ENCODE data around the gene ETFDH. TPM values are rescaled to one million over a fixed set of nuclear protein-coding genes. Genes with fewer than 3 reads are reported as not detected.
A peak's percentile ranks its signal among the peaks of the same experiment; 100 is the strongest.

Gene ETFDH
- total RNA-seq, 1 experiment from 2014 or later: 21.0 TPM

GRCh38 chr4:158664806-158665205 is 7.3 kb upstream of the ETFDH start:
- no peaks in the 10 kb centered on the region for H3K36me3 ChIP-seq (ENCODE audit: low read depth)
- H3K9me2 ChIP-seq (ENCODE audit: insufficient read depth): no peaks in the 10 kb centered on the region
- TF ChIP-seq CTCF (conservative IDR thresholded peaks at IDR 0.05): no peak
- no peak for TF ChIP-seq EZH2 (IDR thresholded peaks at IDR 0.05; ENCODE audit: low read depth)
- no peak overlapping the region for H3K27ac ChIP-seq
- no peaks in the 10 kb centered on the region for H3K4me1 ChIP-seq (replicated peaks; ENCODE audit: insufficient read depth)
- ChIA-PET POLR2A (ENCODE audit: unreplicated experiment) (no interaction called here), CTCF (no interaction called here)
- no peaks in the 10 kb centered on the region for H3K27me3 ChIP-seq (ENCODE audit: insufficient read depth, low read depth)
- H3K9me3 ChIP-seq (ENCODE audit: insufficient read depth, low read depth): no peaks in the 10 kb centered on the region
- DNase-seq: no peak
- no peaks in the 10 kb centered on the region for H3F3A ChIP-seq (ENCODE audit: insufficient read depth, low read depth)
- intact Hi-C loops (cut with micrococcal nuclease; ENCODE audit: unreplicated experiment): no loop called here
- H4K20me1 ChIP-seq (ENCODE audit: insufficient read depth): no peaks in the 10 kb centered on the region
- H2AFZ ChIP-seq: no peak overlapping the region
- H3K4me3 ChIP-seq: no peak overlapping the region
- H3K79me2 ChIP-seq (ENCODE audit: low read depth): 0 out of 2 replicates have a peak, but pooled peaks cover 6% of the 10 kb centered on the region
- no TSS peak for BruUV-seq (replicated peaks)
- no peak overlapping the region for H3K4me2 ChIP-seq

GRCh38 chr4:158666892-158667291 is 5.2 kb upstream of the ETFDH start:
- intact Hi-C loops (cut with micrococcal nuclease; ENCODE audit: unreplicated experiment): loop anchor here (1.0 kb wide), 1 partner anchor 536 kb away; no protein-coding TSS in a partner anchor
- no peaks in the 10 kb centered on the region for H3K9me2 ChIP-seq (ENCODE audit: insufficient read depth)
- no peak overlapping the region for H3K4me2 ChIP-seq
- ChIA-PET POLR2A (ENCODE audit: unreplicated experiment) (no interaction called here), CTCF (interaction anchor here (0.6 to 0.7 kb wide), 2 partner anchors 8 to 1060 kb away, joined by 3 to 7 read pairs; no protein-coding TSS in a partner anchor)
- BruUV-seq (replicated peaks): no TSS peak
- H3K4me1 ChIP-seq (replicated peaks; ENCODE audit: insufficient read depth): peaks cover 8% of the 10 kb centered on the region
- H3K79me2 ChIP-seq (ENCODE audit: low read depth): peaks cover 19% of the 10 kb centered on the region
- H2AFZ ChIP-seq: no peak overlapping the region
- H3K9me3 ChIP-seq (ENCODE audit: insufficient read depth, low read depth): no peaks in the 10 kb centered on the region
- no peaks in the 10 kb centered on the region for H3K27me3 ChIP-seq (ENCODE audit: insufficient read depth, low read depth)
- no peak overlapping the region for H3K27ac ChIP-seq
- H4K20me1 ChIP-seq (ENCODE audit: insufficient read depth): no peaks in the 10 kb centered on the region
- no peaks in the 10 kb centered on the region; the same call in 1 of the 2 replicates for H3F3A ChIP-seq (ENCODE audit: insufficient read depth, low read depth)
- H3K36me3 ChIP-seq (ENCODE audit: low read depth): no peaks in the 10 kb centered on the region
- DNase-seq: no peak
- no peak for TF ChIP-seq CTCF (conservative IDR thresholded peaks at IDR 0.05)
- no peak for TF ChIP-seq EZH2 (IDR thresholded peaks at IDR 0.05; ENCODE audit: low read depth)
- no peak overlapping the region for H3K4me3 ChIP-seq

GRCh38 chr4:158667651-158668198 is 4.4 kb upstream of the ETFDH start:
- Histone ChIP-seq H3F3A (ENCODE audit: insufficient read depth, low read depth) (peaks cover 5% of the 10 kb centered on the region; the same call in 1 of the 2 replicates), H3K9me2 (ENCODE audit: insufficient read depth) (no peaks in the 10 kb centered on the region), H3K27ac (no peak overlapping the region), H4K20me1 (ENCODE audit: insufficient read depth) (no peaks in the 10 kb centered on the region), H3K79me2 (ENCODE audit: low read depth) (peaks cover 19% of the 10 kb centered on the region), H3K36me3 (ENCODE audit: low read depth) (no peaks in the 10 kb centered on the region), H3K27me3 (ENCODE audit: insufficient read depth, low read depth) (no peaks in the 10 kb centered on the region), H3K4me1 (replicated peaks; ENCODE audit: insufficient read depth) (peaks cover 8% of the 10 kb centered on the region), H3K9me3 (ENCODE audit: insufficient read depth, low read depth) (no peaks in the 10 kb centered on the region), H2AFZ (no peak overlapping the region), H3K4me3 (no peak overlapping the region), H3K4me2 (no peak overlapping the region)
- BruUV-seq (replicated peaks): no TSS peak
- intact Hi-C loops (cut with micrococcal nuclease; ENCODE audit: unreplicated experiment): loop anchor here (1.0 kb wide), 1 partner anchor 536 kb away; no protein-coding TSS in a partner anchor
- ChIA-PET CTCF (interaction anchor here (0.7 kb wide), 1 partner anchor 1060 kb away, joined by 3 read pairs; no protein-coding TSS in a partner anchor), POLR2A (ENCODE audit: unreplicated experiment) (interaction anchor here (0.7 kb wide), 1 partner anchor 1903 kb away, joined by 14 read pairs; no protein-coding TSS in a partner anchor)
- TF ChIP-seq CTCF (conservative IDR thresholded peaks at IDR 0.05) (peak; percentile 63), EZH2 (IDR thresholded peaks at IDR 0.05; ENCODE audit: low read depth) (no peak)
- DNase-seq: peak; percentile 21 to 35
